Measurements from ENCODE around the gene VEPH1. TPM values are rescaled to one million over a fixed set of nuclear protein-coding genes. Genes with fewer than 3 reads are reported as not detected.

Gene VEPH1
- 13.2 and 35.4 TPM in 2 replicates for total RNA-seq

GRCh38 chr3:157502916-157503595, at the start of gene VEPH1:
Gene VEPH1 (minus strand): TSS chr3:157503416. CDS start chr3:157495349, 8,067 bp downstream.

GRCh38 chr3:157436583-157437291, 66.5 kb downstream of the VEPH1 start, which contains the start of gene PTX3:
Gene PTX3 (plus strand): TSS chr3:157436850. CDS start chr3:157436934, 84 bp downstream.

Other genes starting within 250 kb of the VEPH1 start
- 340 and 452 TPM in 2 replicates for gene PTX3, start 66.6 kb downstream of the VEPH1 start, total RNA-seq

All from subcutaneous preadipocyte (primary cell).